HFF-Myc (cell line): Measurements from ENCODE around the gene UNC13A.

Experiments
- DNase-seq: peaks from one replicate; pipeline ENCODE4 v3.0.0-alpha.2; 2011; ENCODE audit warnings: low read depth; ENCODE audit errors: extremely low read depth
- H3K4me3 ChIP-seq: replicated peaks from 2 replicates; pipeline ENCODE4 v1.5.1; 2011; ENCODE audit warnings: low read depth, mild to moderate bottlenecking, control low read depth, low read length
- TF ChIP-seq, protein P1 (sequence below): IDR thresholded peaks from 2 replicates; pipeline ENCODE4 v1.5.1; 2012; ENCODE audit warnings: mild to moderate bottlenecking, low read depth, low read length, control low read depth; ENCODE audit errors: missing control alignments

UNC13A gene

DNA sequence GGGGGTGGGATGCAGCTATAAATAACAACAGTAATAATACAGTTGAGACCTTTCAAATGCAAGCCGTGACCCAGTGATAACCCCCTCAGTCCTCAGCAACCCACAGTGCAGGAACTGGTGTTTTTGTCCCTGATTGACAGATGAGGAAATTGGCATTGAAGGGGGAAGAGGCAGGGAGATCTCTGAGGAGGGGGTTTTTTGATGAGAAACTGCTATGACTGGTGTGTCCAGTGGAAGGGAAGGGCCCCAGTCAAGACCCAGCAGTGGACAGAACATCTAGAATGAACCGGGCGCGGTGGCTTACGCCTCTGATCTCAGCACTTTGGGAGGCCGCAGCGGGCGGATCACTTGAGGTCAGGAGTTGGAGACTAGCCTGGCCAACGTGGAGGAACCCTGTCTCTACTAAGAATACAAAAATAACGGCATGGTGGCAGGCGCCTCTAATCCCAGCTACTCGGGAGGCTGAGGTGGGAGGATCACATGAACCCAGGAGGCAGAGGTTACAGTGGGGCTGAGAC lies 33.0 kb upstream of the UNC13A start:
- DNase-seq = no peak
- H3K4me3 ChIP-seq = peak overlapping the region; percentile 83
- TF ChIP-seq, protein P1, sequence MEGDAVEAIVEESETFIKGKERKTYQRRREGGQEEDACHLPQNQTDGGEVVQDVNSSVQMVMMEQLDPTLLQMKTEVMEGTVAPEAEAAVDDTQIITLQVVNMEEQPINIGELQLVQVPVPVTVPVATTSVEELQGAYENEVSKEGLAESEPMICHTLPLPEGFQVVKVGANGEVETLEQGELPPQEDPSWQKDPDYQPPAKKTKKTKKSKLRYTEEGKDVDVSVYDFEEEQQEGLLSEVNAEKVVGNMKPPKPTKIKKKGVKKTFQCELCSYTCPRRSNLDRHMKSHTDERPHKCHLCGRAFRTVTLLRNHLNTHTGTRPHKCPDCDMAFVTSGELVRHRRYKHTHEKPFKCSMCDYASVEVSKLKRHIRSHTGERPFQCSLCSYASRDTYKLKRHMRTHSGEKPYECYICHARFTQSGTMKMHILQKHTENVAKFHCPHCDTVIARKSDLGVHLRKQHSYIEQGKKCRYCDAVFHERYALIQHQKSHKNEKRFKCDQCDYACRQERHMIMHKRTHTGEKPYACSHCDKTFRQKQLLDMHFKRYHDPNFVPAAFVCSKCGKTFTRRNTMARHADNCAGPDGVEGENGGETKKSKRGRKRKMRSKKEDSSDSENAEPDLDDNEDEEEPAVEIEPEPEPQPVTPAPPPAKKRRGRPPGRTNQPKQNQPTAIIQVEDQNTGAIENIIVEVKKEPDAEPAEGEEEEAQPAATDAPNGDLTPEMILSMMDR = no peak

DNA sequence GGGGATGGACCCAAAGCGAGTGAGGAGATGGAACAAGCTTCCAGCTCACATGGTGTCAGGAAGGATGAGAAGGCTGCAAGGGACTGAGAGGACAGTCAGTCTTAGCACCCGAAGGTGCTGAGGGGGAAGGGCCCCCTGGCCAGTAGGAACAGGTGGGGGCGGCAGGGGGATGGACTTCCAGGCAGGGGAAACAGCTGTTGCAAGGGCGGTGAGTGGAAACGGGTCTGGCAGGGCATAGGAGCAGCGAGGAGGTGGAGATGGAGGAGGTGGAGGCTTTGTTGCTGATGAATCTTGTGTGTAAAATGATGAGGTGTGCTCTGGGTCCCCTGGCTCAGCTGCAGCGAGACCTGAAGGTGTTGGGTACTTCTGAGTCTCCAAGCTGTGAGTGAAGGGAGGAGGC lies 32.3 kb upstream of the UNC13A start:
- H3K4me3 ChIP-seq = peak overlapping the region; percentile 83
- no peak for DNase-seq
- TF ChIP-seq, protein P1 = no peak

DNA sequence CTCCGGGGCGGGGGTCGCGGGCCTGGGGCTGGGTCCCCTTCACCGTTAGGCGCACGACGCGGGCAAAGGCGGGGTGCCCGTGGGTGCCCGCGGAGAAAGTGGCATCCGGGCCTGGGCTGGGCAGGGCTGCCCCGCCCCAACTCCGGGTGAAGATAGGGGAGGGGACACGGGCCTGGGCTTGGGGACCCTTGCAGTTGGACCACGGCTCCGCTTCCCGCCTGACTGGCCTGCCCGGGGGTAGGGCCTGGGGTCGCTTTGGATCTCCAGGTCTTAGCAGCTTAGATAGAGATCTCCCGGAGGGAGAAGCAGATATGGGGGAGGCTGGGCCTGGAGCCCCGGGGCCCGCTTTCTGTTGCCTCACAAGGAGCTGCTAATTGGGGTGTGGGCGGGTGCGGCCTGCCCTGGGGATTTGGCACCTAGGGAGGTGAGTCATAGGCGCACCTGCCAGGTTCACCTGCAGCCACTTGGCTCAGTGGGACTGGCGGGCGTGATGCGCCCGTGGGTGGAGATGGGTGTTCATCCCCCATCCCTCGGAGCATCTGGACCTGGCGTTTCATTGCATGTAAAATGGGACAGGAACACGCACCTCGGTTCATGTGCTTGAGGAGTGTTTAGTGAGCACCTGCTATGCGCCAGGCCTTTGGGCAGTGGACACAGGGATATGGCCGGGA lies 31.7 kb upstream of the UNC13A start:
- H3K4me3 ChIP-seq = peak overlapping the region; percentile 83
- TF ChIP-seq, protein P1 = no peak
- DNase-seq = no peak

DNA sequence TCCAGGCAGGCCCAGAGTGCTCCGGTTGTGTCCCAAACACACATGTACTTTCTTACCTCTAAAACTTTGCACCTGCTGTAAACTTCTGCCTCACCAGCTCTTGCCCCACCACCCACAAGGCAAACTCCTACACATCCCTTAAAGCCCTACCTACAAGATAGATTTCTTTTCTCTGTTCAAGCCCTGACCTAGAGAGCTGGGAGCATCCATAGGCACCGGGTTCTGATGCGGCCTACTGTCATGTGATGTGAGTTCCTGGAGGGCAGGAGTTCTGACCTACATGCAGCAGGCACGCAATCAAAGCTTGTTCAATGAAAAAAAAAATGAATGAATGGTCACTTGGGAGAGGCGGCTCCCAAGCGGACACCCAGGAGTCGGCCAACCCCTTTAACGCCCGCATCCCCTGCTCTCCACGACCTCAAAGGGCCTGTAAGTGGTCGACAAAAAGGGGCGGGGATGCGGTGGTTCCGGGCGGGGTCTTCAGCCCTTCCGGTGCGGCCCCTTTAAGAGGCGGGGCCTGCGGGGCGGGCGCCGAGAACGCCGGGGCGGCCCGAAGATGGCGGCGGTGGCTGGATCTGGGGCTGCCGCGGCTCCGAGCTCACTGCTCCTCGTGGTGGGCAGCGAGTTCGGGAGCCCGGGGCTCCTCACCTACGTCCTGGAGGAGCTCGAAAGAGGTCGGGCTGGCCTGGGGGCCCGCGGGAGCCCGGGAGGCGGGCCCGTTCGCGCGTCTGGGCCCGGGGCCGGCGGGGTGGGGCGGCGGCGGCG lies 31.0 kb upstream of the UNC13A start, which contains the start of gene MAP1S:
TSS of gene MAP1S (plus strand) at position 534 of the 765 bp plus-strand sequence. CDS start at position 557, 23 bp downstream.
- TF ChIP-seq, protein P1 = no peak
- H3K4me3 ChIP-seq = peak within 1 kb of the TSS; percentile 83
- no peak for DNase-seq

DNA sequence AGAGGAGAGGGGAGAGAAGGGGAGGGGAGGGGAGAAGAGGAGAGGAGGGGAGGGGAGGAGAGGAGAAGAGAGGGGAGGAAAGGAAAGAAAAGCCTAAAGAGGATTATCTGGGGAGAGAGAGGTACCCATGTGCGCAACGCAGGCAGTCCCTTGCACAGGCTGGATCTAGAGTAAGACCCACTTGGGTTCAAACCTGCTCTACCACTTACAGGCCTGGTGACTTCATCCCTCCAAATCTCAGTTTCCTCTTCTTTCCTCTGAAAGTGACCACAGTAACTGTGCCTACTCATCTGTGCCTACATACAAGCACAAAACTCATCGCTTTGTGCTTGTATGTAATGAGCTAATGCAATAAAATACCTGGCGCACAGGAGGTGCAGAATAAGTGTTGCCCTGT lies 30.4 kb upstream of the UNC13A start:
- no peak overlapping the region for H3K4me3 ChIP-seq
- DNase-seq = no peak
- TF ChIP-seq, protein P1 = no peak

DNA sequence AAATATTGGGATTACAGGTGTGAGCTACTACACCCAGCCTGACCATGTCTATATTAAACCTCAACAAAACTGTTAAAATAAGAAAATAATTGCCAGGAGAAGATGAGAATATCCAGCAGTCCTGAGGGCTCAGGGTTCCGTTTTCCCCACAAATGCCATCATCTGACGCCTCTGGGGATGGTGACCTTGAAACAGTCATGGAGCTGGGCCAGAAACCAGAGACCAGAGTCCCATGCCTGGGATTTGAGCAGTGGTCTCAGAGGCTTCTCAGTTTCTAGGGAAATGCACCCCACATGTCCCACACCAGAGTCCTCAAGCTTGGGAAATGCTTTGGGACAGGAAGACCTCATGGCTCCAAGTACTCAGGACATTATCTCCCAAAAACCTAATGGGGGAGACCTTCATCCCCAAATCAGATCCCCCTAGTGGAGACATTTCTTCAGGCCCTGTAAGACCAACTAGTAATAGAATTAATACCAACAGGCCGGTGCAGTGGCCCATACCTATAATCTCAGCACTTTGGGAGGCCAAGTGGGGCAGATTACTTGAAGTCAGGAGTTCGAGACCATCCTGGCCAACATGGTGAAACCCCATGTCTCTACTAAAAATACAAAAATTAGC lies 28.3 kb upstream of the UNC13A start:
- TF ChIP-seq, protein P1 = peak; percentile 31
- no peak overlapping the region for H3K4me3 ChIP-seq
- no peak for DNase-seq
